HepG2 (cell line): Measurements from ENCODE around the gene SRD5A2.

Experiments used
- POLR2A ChIP-seq, 2 experiments: IDR thresholded peaks; 2 replicates each; pipeline ENCODE4 v1.6.1; 2011; ENCODE audit warnings: low read depth in 2 of 2, low read length in 2 of 2, mild to moderate bottlenecking in 1 of 2, moderate library complexity in 1 of 2; ENCODE audit not compliant: insufficient read depth in 1 of 2
- SETDB1 ChIP-seq: sonication (generic); formaldehyde crosslinking; IDR thresholded peaks from 2 replicates; pipeline ENCODE4 v1.5.1; 2020; ENCODE audit warnings: missing genetic modification reagents, mild to moderate bottlenecking, borderline replicate concordance
- ZNF335 ChIP-seq: sonication (generic); formaldehyde crosslinking; IDR thresholded peaks from 2 replicates; pipeline ENCODE4 v1.4.0; 2020; ENCODE audit warnings: missing genetic modification reagents
- TF ChIP-seq, protein P1 (sequence below): sonication (generic); formaldehyde crosslinking; IDR thresholded peaks from 2 replicates; pipeline ENCODE4 v1.5.0; 2020; ENCODE audit warnings: mild to moderate bottlenecking, missing genetic modification reagents, moderate library complexity

DNA sequence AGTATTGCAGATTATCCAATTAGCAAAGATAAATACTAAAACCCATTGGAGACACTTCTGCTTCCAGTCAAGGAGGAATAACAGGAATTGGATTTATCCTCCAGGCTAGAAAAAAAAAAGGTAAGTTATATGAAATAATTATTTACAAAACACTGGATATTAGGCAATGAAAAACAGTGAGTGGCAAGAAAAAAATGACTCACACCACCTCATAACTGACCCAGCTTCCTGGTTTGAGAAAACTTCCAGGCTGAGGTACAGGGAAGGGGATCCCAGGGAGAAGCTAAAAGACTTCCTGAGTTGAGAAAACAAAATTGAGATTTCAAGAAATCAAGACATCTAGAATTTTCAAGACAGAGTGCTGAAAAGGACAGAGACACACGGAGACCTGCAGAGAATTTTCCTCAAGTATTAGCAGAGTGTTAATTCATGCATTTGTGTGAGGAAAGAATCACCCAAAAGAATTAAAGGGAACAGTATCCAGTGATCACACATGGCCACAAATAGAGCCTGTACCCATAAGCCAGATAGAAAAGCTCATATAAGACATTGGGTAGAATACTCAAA is 17.4 kb downstream of the SRD5A2 start:
- TF ChIP-seq ZNF335 (no peak), SETDB1 (CRISPR knock-in tag) (no peak), POLR2A (IDR thresholded peaks at IDR 0.05; ENCODE audit: insufficient read depth in 1 of 2, low read depth in 2 of 2, low read length in 2 of 2) (no peak)
- TF ChIP-seq, protein P1, sequence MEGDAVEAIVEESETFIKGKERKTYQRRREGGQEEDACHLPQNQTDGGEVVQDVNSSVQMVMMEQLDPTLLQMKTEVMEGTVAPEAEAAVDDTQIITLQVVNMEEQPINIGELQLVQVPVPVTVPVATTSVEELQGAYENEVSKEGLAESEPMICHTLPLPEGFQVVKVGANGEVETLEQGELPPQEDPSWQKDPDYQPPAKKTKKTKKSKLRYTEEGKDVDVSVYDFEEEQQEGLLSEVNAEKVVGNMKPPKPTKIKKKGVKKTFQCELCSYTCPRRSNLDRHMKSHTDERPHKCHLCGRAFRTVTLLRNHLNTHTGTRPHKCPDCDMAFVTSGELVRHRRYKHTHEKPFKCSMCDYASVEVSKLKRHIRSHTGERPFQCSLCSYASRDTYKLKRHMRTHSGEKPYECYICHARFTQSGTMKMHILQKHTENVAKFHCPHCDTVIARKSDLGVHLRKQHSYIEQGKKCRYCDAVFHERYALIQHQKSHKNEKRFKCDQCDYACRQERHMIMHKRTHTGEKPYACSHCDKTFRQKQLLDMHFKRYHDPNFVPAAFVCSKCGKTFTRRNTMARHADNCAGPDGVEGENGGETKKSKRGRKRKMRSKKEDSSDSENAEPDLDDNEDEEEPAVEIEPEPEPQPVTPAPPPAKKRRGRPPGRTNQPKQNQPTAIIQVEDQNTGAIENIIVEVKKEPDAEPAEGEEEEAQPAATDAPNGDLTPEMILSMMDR (CRISPR knock-in tag): no peak
